HCT116 (cell line): ENCODE data around the gene TRIP10. TPM values are rescaled to one million over a fixed set of nuclear protein-coding genes. Genes with fewer than 3 reads are reported as not detected.

Experiments
- ATAC-seq: fragments of 200-7000 bp; cut with Tn5 transposase; 2 replicates; pipeline ENCODE4 v1.9.1; 2020; ENCODE audit warnings: mild to moderate bottlenecking, moderate library complexity
- BruUV-seq: library from RNA; stranded (reverse); fragments of 400-500 nt; replicated peaks from 2 replicates; lab custom pipeline; 2021; lab: Mats Ljungman, UMichigan
- CTCF ChIA-PET: fragments of 300-600 bp; sonication (Branson Sonifier 250); formaldehyde crosslinking; loops from one replicate; lab custom pipeline; 2021; ENCODE audit warnings: antibody characterized with exemption; lab: Charles Lee
- POLR2A ChIA-PET: fragments of 300-600, 350-600 bp; sonication (Branson Sonifier 250); formaldehyde crosslinking; loops from one replicate; lab custom pipeline; 2021; ENCODE audit warnings: antibody characterized with exemption; lab: Charles Lee
- RAD21 ChIA-PET, 2 experiments: fragments of 300-600 bp; sonication (Branson Sonifier 250); formaldehyde crosslinking; loops; one replicate each; lab custom pipeline; 2023; ENCODE audit warnings: low total read pairs in 2 of 2; ENCODE audit not compliant: uncharacterized antibody in 2 of 2, unreplicated experiment in 2 of 2, low non-redundant PET in 1 of 2; lab: Charles Lee
- DNase-seq: peaks from one replicate; pipeline ENCODE4 v3.0.0-alpha.2; 2010; ENCODE audit warnings: low read depth, low spot score
- H2AFZ ChIP-seq: fragments of 200-600 bp; shearing (Covaris generic), sonication (generic); 2 replicates; pipeline ENCODE4 v1.6.1; 2017; ENCODE audit warnings: low read depth, mixed run types, mixed read lengths, antibody characterized with exemption, low read length; ENCODE audit not compliant: poor library complexity, severe bottlenecking
- H3K27ac ChIP-seq: 2 replicates; pipeline ENCODE4 v1.5.1; 2012; ENCODE audit warnings: low read depth, low read length
- H3K27me3 ChIP-seq: fragments of 200-600 bp; sonication (generic); 2 replicates; pipeline ENCODE4 v1.6.1; 2016; ENCODE audit warnings: mixed run types, low read length, mixed read lengths; ENCODE audit not compliant: insufficient read depth
- H3K36me3 ChIP-seq, 2 experiments: fragments of 200-500 bp in 1 of 2; fragments of 200-600 bp in 1 of 2; sonication (Bioruptor generic) in 1 of 2; sonication (generic) in 1 of 2; 2 replicates each; pipeline versions ENCODE4 v1.5.1 to v1.6.1; 2014 to 2016; ENCODE audit warnings: low read length in 2 of 2, inconsistent platforms in 1 of 2, mixed read lengths in 1 of 2, mixed run types in 1 of 2; ENCODE audit not compliant: insufficient read depth in 2 of 2, control insufficient read depth in 1 of 2
- H3K4me1 ChIP-seq, 2 experiments: fragments of 200-600 bp in 1 of 2; sonication (generic) in 1 of 2; 2 replicates each; pipeline versions ENCODE4 v1.5.1 to v1.6.1; 2012 to 2017; ENCODE audit warnings: low read length in 2 of 2, inconsistent platforms in 1 of 2, mild to moderate bottlenecking in 1 of 2, mixed read lengths in 1 of 2, mixed run types in 1 of 2, moderate library complexity in 1 of 2; ENCODE audit not compliant: insufficient read depth in 2 of 2, control insufficient read depth in 1 of 2
- H3K4me2 ChIP-seq: fragments of 200-600 bp; sonication (generic); 2 replicates; pipeline ENCODE4 v1.6.1; 2017; ENCODE audit warnings: mixed run types, low read length, mixed read lengths
- H3K4me3 ChIP-seq, 2 experiments: fragments of 200-600 bp in 1 of 2; sonication (generic) in 1 of 2; replicated peaks in 1 of 2; 2 replicates each; pipeline ENCODE4 v1.5.1; 2011 to 2016; ENCODE audit warnings: low read length in 2 of 2, control low read depth in 1 of 2, low read depth in 1 of 2, mild to moderate bottlenecking in 1 of 2, mixed read lengths in 1 of 2, mixed run types in 1 of 2
- H3K79me2 ChIP-seq: fragments of 200-600 bp; sonication (generic); 2 replicates; pipeline ENCODE4 v1.6.1; 2017; ENCODE audit warnings: mild to moderate bottlenecking, mixed run types, low read length, moderate library complexity, mixed read lengths; ENCODE audit not compliant: insufficient read depth
- H3K9ac ChIP-seq: fragments of 200-600 bp; sonication (generic); 2 replicates; pipeline ENCODE4 v1.6.1; 2016; ENCODE audit warnings: low read length, mixed read lengths
- H3K9me2 ChIP-seq: fragments of 200-600 bp; sonication (generic), shearing (Covaris generic); 2 replicates; pipeline ENCODE4 v1.6.1; 2017; ENCODE audit warnings: mixed run types, mild to moderate bottlenecking, moderate library complexity; ENCODE audit not compliant: insufficient read depth
- H3K9me3 ChIP-seq, 2 experiments: fragments of 200-500 bp in 1 of 2; fragments of 200-600 bp in 1 of 2; sonication (Bioruptor generic) in 1 of 2; sonication (generic) in 1 of 2; 2 replicates each; pipeline ENCODE4 v1.6.1; 2014 to 2017; ENCODE audit warnings: low read length in 2 of 2, mixed read lengths in 2 of 2, inconsistent platforms in 1 of 2, low read depth in 1 of 2, mild to moderate bottlenecking in 1 of 2, mixed run types in 1 of 2, moderate library complexity in 1 of 2; ENCODE audit not compliant: control insufficient read depth in 1 of 2, insufficient read depth in 1 of 2
- H4K20me1 ChIP-seq: fragments of 200-600 bp; sonication (generic), shearing (Covaris generic); 2 replicates; pipeline ENCODE4 v1.6.1; 2017; ENCODE audit warnings: mixed run types, mild to moderate bottlenecking, moderate library complexity; ENCODE audit not compliant: insufficient read depth
- CBX3 ChIP-seq: IDR thresholded peaks from 2 replicates; pipeline ENCODE4 v1.6.1; 2012; ENCODE audit warnings: low read depth
- CEBPB ChIP-seq: IDR thresholded peaks from 2 replicates; pipeline ENCODE4 v1.6.1; 2012; ENCODE audit warnings: low read depth
- CTCF ChIP-seq, 3 experiments: fragments of 200-600 bp in 1 of 3; sonication (generic) in 1 of 3; IDR thresholded peaks in 2 of 3; conservative IDR thresholded peaks in 1 of 3; 2 replicates each; pipeline ENCODE4 v1.5.1; 2012 to 2017; ENCODE audit warnings: low read depth in 2 of 3, low read length in 2 of 3, antibody characterized with exemption in 1 of 3, borderline replicate concordance in 1 of 3, control low read depth in 1 of 3, mild to moderate bottlenecking in 1 of 3, mixed read lengths in 1 of 3, mixed run types in 1 of 3, moderate library complexity in 1 of 3; ENCODE audit not compliant: insufficient read depth in 1 of 3
- EGR1 ChIP-seq: IDR thresholded peaks from 2 replicates; pipeline ENCODE4 v1.6.1; 2012; ENCODE audit warnings: low read depth
- EZH2 ChIP-seq: fragments of 200-600 bp; sonication (generic); IDR thresholded peaks from 2 replicates; pipeline ENCODE4 v1.6.1; 2017; ENCODE audit warnings: antibody characterized with exemption, mixed run types
- EZH2phosphoT487 ChIP-seq: fragments of 200-600 bp; IDR thresholded peaks from 2 replicates; pipeline ENCODE4 v1.6.1; 2018; ENCODE audit warnings: antibody characterized with exemption, borderline replicate concordance
- JUND ChIP-seq: IDR thresholded peaks from 2 replicates; pipeline ENCODE4 v1.6.1; 2012
- MAX ChIP-seq: IDR thresholded peaks from 2 replicates; pipeline ENCODE4 v1.6.1; 2012
- POLR2A ChIP-seq: IDR thresholded peaks from 2 replicates; pipeline ENCODE4 v1.7.0; 2011; ENCODE audit warnings: borderline replicate concordance; ENCODE audit not compliant: insufficient read depth, insufficient read length; ENCODE audit errors: extremely low read depth
- RAD21 ChIP-seq: IDR thresholded peaks from 2 replicates; pipeline ENCODE4 v1.6.1; 2012; ENCODE audit warnings: low read depth, mild to moderate bottlenecking
- SRF ChIP-seq: IDR thresholded peaks from 2 replicates; pipeline ENCODE4 v1.6.1; 2012; ENCODE audit warnings: low read depth
- TCF7L2 ChIP-seq: IDR thresholded peaks from 2 replicates; pipeline ENCODE4 v1.7.0; 2011; ENCODE audit warnings: borderline replicate concordance, inconsistent platforms; ENCODE audit not compliant: insufficient read depth, insufficient read length; ENCODE audit errors: extremely low read depth
- YY1 ChIP-seq: IDR thresholded peaks from 2 replicates; pipeline ENCODE4 v1.6.1; 2011; ENCODE audit warnings: low read length, low read depth, moderate library complexity, mild to moderate bottlenecking; ENCODE audit not compliant: insufficient replicate concordance; ENCODE audit errors: extremely low read depth
- ZFX ChIP-seq: fragments of 450-650 bp; IDR thresholded peaks from 2 replicates; pipeline ENCODE4 v1.6.1; 2017
- ZNF274 ChIP-seq: fragments of 200-500 bp; sonication (Bioruptor generic); IDR thresholded peaks from 2 replicates; pipeline ENCODE4 v1.6.1; 2014; ENCODE audit warnings: mild to moderate bottlenecking, low read depth, low read length, inconsistent platforms
- intact Hi-C: fragments of 100-400 bp; cut with micrococcal nuclease; formaldehyde crosslinking; loops from 2 replicates; pipeline ENCODE4 v1.10.0; 2022
- total RNA-seq: library from RNA; stranded (reverse); gene quantifications from one replicate; pipeline ENCODE4 v1.2.1, GENCODE V29; 2021; ENCODE audit not compliant: unreplicated experiment

Gene TRIP10
- total RNA-seq, 1 experiment from 2014 or later: 111 TPM

GRCh38 chr19:6694147-6694815 lies 45.2 kb upstream of the TRIP10 start:
- no peak for TF ChIP-seq RAD21
- no peak for TF ChIP-seq CBX3
- TF ChIP-seq JUND: no peak
- no peak for TF ChIP-seq EGR1
- TF ChIP-seq ZNF274: no peak
- TF ChIP-seq MAX: no peak
- TF ChIP-seq POLR2A: no peak
- no peak for TF ChIP-seq YY1
- no peak for TF ChIP-seq EZH2phosphoT487
- no peak for TF ChIP-seq ZFX
- TF ChIP-seq CTCF (IDR thresholded peaks at IDR 0.05 in 2 of 3, conservative IDR thresholded peaks at IDR 0.05 in 1 of 3; ENCODE audit: borderline replicate concordance in 1 of 3, insufficient read depth in 1 of 3, low read depth in 2 of 3, low read length in 2 of 3): no peak
- no peak for TF ChIP-seq CEBPB
- no peak for TF ChIP-seq EZH2
- no peak for TF ChIP-seq TCF7L2
- no peak for TF ChIP-seq SRF
- TF ChIP-seq, all 23 proteins: peak for 0
- H2AFZ ChIP-seq: no peak overlapping the region
- peaks cover 5 to 14% of the 10 kb centered on the region in 2 experiments for H3K4me1 ChIP-seq
- H3K36me3 ChIP-seq: no peaks in the 10 kb centered on the region
- BruUV-seq: no TSS peak
- no peak overlapping the region for H3K9ac ChIP-seq
- no peak overlapping the region for H3K27ac ChIP-seq
- H3K4me3 ChIP-seq: no peak overlapping the region
- RAD21 ChIA-PET: no interaction called here
- peak; percentile 38 for DNase-seq
- H4K20me1 ChIP-seq: no peaks in the 10 kb centered on the region
- POLR2A ChIA-PET: no interaction called here
- H3K4me2 ChIP-seq: no peak overlapping the region
- CTCF ChIA-PET: no interaction called here
- no peaks in the 10 kb centered on the region for H3K9me2 ChIP-seq
- H3K79me2 ChIP-seq: no peaks in the 10 kb centered on the region
- ATAC-seq: peak; percentile 78
- H3K27me3 ChIP-seq: no peaks in the 10 kb centered on the region
- intact Hi-C loops: no loop called here
- no peaks in the 10 kb centered on the region for H3K9me3 ChIP-seq
